ENCODE results near the gene HTN1.
"Not testable (repeated sequence)": the region's sequence is repeated elsewhere in the genome, so short reads cannot be mapped to it uniquely, and the experiment has no call there.

The HTN1 gene

GRCh38 chr4:70050138-70050537 is at the start of gene HTN1:
TSS of gene HTN1 (plus strand) at chr4:70050438. CDS start at chr4:70053077, 2,639 bp downstream.
- DNase-seq (ENCODE audit: low read depth): not testable (repeated sequence)

GRCh38 chr4:70000711-70001110 is 49.5 kb upstream of the HTN1 start:
- H3K4me3 ChIP-seq (ENCODE audit: low read depth, low read length): no peak overlapping the region
- no peak for DNase-seq (ENCODE audit: low read depth)

More at GRCh38 chr4:70050138-70050537, at the start of gene HTN1:
- H3K4me3 ChIP-seq (ENCODE audit: low read depth, low read length): not testable (repeated sequence)

GRCh38 chr4:70002507-70002906 is 47.7 kb upstream of the HTN1 start:
- DNase-seq (ENCODE audit: low read depth): no peak
- H3K4me3 ChIP-seq (ENCODE audit: low read depth, low read length): no peak overlapping the region

GRCh38 chr4:70008771-70009170 is 41.5 kb upstream of the HTN1 start:
- DNase-seq (ENCODE audit: low read depth): no peak
- no peak overlapping the region for H3K4me3 ChIP-seq (ENCODE audit: low read depth, low read length)

GRCh38 chr4:70019006-70019405 is 31.2 kb upstream of the HTN1 start:
- DNase-seq (ENCODE audit: low read depth): not testable (repeated sequence)

GRCh38 chr4:70023218-70023617 is 27.0 kb upstream of the HTN1 start:
- no peak for DNase-seq (ENCODE audit: low read depth)
- no peak overlapping the region for H3K4me3 ChIP-seq (ENCODE audit: low read depth, low read length)

More at GRCh38 chr4:70019006-70019405, 31.2 kb upstream of the HTN1 start:
- H3K4me3 ChIP-seq (ENCODE audit: low read depth, low read length): not testable (repeated sequence)

- DNase-seq (ENCODE audit: low read depth): no peak
- H3K4me3 ChIP-seq (ENCODE audit: low read depth, low read length): no peak overlapping the region
Measured at GRCh38 chr4:70027011-70027410, 23.2 kb upstream of the HTN1 start.

GRCh38 chr4:70028159-70028558 is 22.1 kb upstream of the HTN1 start, which contains the start of gene HTN3:
TSS of gene HTN3 (plus strand) at chr4:70028459. CDS start at chr4:70030741, 2,282 bp downstream.
- not testable (repeated sequence) for DNase-seq (ENCODE audit: low read depth); H3K4me3 ChIP-seq (ENCODE audit: low read depth, low read length)

- not testable (repeated sequence) for DNase-seq (ENCODE audit: low read depth); H3K4me3 ChIP-seq (ENCODE audit: low read depth, low read length)
Measured at GRCh38 chr4:70037559-70037958, 12.7 kb upstream of the HTN1 start.

GRCh38 chr4:70039928-70040327 is 10.3 kb upstream of the HTN1 start:
- DNase-seq (ENCODE audit: low read depth): not testable (repeated sequence)

GRCh38 chr4:70041652-70042286 is 8.5 kb upstream of the HTN1 start:
- H3K4me3 ChIP-seq (ENCODE audit: low read depth, low read length): no peak overlapping the region
- no peak for DNase-seq (ENCODE audit: low read depth)

More at GRCh38 chr4:70039928-70040327, 10.3 kb upstream of the HTN1 start:
- H3K4me3 ChIP-seq (ENCODE audit: low read depth, low read length): not testable (repeated sequence)

GRCh38 chr4:70056534-70056933 is 6.3 kb downstream of the HTN1 start:
- H3K4me3 ChIP-seq (ENCODE audit: low read depth, low read length); DNase-seq (ENCODE audit: low read depth): not testable (repeated sequence)

- no peak overlapping the region for H3K4me3 ChIP-seq (ENCODE audit: low read depth, low read length)
- DNase-seq (ENCODE audit: low read depth): no peak
Measured at GRCh38 chr4:70057651-70058050, 7.4 kb downstream of the HTN1 start.

- no peak for DNase-seq (ENCODE audit: low read depth)
- H3K4me3 ChIP-seq (ENCODE audit: low read depth, low read length): no peak overlapping the region
Measured at GRCh38 chr4:70059149-70059548, 8.9 kb downstream of the HTN1 start.

GRCh38 chr4:70062000-70062399 is 11.8 kb downstream of the HTN1 start:
- DNase-seq (ENCODE audit: low read depth): no peak
- no peak overlapping the region for H3K4me3 ChIP-seq (ENCODE audit: low read depth, low read length)

- no peak overlapping the region for H3K4me3 ChIP-seq (ENCODE audit: low read depth, low read length)
- no peak for DNase-seq (ENCODE audit: low read depth)
Measured at GRCh38 chr4:70080205-70080604, 30.0 kb downstream of the HTN1 start.

- no peak for DNase-seq (ENCODE audit: low read depth)
Measured at GRCh38 chr4:70099206-70099605, 49.0 kb downstream of the HTN1 start.

More at GRCh38 chr4:70099206-70099605, 49.0 kb downstream of the HTN1 start:
- no peak overlapping the region for H3K4me3 ChIP-seq (ENCODE audit: low read depth, low read length)
